NCI-H2196 treated with DMSO at 0.1 percent for 48 hours (cell line): Measurements from ENCODE around the gene MSANTD7.

Source experiments
- DNase-seq: peaks from one replicate; lab custom pipeline; 2025; ENCODE audit not compliant: unreplicated experiment; lab: John Stamatoyannopoulos, UW

Gene MSANTD7

GRCh38 chr10:14879928-14880193 is 41.8 kb downstream of the MSANTD7 start:
- no peak for DNase-seq

GRCh38 chr10:14880229-14880628 is 42.1 kb downstream of the MSANTD7 start:
- DNase-seq, result no peak

GRCh38 chr10:14884082-14884481 is 46.0 kb downstream of the MSANTD7 start:
- DNase-seq, result no peak
